HG03045 (cell line): Measurements from ENCODE around the gene SPATA6L.
"Not testable (repeated sequence)": the region's sequence is repeated elsewhere in the genome, so short reads cannot be mapped to it uniquely, and the experiment has no call there.

Experiments
- ATAC-seq: cut with Tn5 transposase; IDR thresholded peaks from one replicate; pipeline ENCODE4 v1.9.1; 2021; ENCODE audit warnings: mild to moderate bottlenecking, moderate library complexity; ENCODE audit not compliant: unreplicated experiment

The SPATA6L gene

GRCh38 chr9:4640027-4640426 lies 26.3 kb downstream of the SPATA6L start:
- ATAC-seq = no peak

- ATAC-seq = no peak
Observed at GRCh38 chr9:4639420-4639819, 26.9 kb downstream of the SPATA6L start.

- no peak for ATAC-seq
Observed at GRCh38 chr9:4638968-4639367, 27.3 kb downstream of the SPATA6L start.

- ATAC-seq = no peak
Observed at GRCh38 chr9:4630836-4631235, 35.4 kb downstream of the SPATA6L start.

GRCh38 chr9:4622016-4622415 lies 44.3 kb downstream of the SPATA6L start:
- ATAC-seq = no peak

GRCh38 chr9:4620881-4621555 lies 45.3 kb downstream of the SPATA6L start:
- ATAC-seq = no peak

DNA sequence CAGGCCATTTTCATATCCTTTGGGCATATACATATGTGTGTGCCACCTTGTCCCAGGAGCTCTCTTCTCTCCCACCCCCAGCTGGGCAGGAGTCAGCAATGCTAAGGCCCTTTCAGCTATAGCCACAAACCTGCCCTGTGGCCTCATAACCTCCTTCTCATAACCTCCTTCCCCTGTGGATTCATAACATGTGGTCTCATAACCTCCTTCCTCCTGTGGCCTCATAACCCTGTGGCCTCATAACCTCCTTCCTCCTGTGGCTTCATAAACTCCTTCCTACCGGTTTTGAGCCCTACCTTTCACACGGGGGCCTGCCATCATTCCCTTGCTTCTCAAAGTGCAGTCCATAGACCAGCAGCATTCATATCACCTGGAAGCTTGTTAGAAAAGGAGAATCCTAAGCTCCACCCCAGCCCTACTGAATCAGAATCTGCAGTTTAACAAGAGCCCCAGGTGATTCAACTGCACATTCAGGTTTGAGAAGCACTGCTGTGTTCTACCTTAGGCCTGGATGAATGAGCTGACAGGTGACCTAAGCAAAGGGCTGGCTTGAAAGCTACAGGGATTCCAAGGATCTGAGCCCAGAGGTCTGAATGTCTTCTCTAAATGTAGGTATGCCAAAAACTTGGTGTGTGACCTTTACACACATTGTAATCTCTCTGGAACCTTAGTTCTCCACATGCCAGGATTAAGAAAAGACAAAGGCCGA lies 46.1 kb downstream of the SPATA6L start:
- ATAC-seq = no peak

DNA sequence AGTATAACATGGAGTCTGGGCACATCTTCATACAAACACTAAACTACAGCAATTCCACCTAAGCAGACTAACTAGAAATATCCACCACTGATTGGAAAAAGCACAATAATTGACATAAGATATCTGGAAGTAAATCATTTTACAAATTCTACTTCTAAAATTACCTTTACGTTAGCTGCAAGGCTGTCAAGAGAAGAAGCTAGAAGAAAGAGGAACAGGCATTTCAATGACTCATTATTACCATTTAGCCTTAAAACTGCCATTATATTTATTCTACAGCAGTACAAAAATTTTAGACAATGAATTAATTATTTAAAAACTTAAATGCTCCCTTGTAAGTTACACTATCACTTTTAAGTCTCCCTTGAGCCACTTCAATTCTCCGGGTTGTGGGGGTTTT lies 47.6 kb downstream of the SPATA6L start:
- ATAC-seq = no peak

GRCh38 chr9:4617752-4618151 lies 48.5 kb downstream of the SPATA6L start:
- ATAC-seq = no peak

- ATAC-seq = no peak
Observed at GRCh38 chr9:4615778-4616177, 50.5 kb downstream of the SPATA6L start.

- no peak for ATAC-seq
Observed at GRCh38 chr9:4615251-4615650, 51.0 kb downstream of the SPATA6L start.

DNA sequence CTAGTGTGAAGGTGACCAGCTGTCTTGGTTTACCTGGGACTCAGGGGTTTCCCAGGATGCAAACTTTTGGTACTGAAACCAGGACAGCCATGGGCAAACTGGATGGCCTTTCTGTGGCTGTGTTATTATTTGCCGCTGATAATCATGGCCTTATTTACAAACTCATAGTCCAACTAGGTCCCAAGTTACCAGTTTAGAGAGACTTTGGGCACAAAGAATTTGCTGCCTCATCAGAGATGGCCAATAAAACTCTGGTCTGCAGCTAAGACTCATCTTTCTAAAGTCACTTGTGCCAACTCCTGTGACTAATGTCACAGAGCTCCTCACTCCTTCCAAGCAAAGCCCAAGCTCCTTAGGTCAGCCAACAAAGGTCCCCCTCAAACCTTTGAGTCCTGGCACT lies 51.7 kb downstream of the SPATA6L start:
- ATAC-seq = no peak

DNA sequence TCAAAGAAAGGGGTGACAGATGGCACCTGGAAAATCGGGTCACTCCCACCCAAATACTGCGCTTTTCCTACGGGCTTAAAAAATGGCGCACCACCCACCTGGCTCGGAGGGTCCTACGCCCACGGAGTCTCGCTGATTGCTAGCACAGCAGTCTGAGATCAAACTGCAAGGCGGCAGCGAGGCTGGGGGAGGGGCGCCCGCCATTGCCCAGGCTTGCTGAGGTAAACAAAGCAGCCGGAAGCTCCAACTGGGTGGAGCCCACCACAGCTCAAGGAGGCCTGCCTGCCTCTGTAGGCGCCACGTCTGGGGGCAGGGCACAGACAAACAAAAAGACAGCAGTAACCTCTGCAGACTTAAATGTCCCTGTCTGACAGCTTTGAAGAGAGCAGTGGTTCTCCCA lies 60.2 kb downstream of the SPATA6L start:
- ATAC-seq = not testable (repeated sequence)

GRCh38 chr9:4604678-4605095 lies 61.6 kb downstream of the SPATA6L start:
- ATAC-seq = peak; percentile 85

GRCh38 chr9:4603830-4604229 lies 62.5 kb downstream of the SPATA6L start:
- no peak for ATAC-seq

DNA sequence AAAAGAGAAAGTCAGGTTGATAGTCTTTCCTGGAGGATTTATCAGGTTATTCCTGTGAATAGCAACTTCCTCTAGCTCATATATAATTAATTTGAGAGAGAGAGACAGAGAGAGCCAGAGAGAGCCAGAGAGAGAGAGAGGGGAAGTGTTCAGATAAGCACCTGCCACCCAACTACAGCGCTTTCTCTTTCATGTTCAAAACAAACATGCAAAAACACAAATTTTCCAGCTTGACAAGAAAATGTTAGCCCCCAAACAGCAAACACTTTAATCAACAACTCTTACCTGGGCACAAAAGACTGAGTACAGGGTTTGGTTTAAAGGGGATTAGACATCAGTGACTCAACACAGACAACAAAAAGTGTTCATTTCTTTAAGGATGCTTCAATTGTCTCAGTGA lies 65.9 kb downstream of the SPATA6L start:
- ATAC-seq = no peak

DNA sequence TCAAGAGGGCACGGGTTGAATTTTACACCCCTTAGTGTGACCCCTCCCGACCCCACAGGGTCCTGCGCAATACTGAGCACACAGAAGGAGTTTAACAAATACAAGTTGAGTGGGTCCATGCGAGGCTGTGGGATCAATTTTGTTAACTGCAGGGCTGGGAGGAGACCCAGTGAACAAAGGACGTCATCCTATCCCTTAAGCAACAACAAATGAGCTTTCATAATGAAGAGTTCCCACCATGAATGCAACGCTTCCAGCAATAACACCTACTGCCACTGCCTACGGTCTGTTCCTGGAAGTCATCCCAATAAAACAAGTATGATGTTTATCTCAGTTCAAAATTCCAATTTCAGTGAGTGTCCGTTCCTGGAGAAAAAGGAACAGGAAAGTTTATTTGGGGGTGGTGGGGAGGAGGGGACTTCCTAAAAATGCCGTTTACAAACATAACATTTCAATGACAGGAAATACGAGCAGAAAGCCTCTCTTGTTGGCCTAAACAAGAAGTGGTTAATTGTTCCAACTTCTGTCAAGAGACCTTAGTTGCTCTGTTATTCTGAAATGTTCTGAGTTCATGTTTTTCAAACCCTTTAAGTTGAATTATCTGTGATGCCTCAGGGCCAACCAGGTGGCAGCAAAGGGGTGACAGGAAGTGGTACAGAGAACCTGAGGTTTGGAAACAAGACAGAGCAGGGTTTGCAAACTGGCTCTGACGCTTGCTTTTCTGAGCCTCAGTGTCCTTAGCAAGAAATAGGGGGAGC lies 69.9 kb downstream of the SPATA6L start:
- ATAC-seq = no peak

DNA sequence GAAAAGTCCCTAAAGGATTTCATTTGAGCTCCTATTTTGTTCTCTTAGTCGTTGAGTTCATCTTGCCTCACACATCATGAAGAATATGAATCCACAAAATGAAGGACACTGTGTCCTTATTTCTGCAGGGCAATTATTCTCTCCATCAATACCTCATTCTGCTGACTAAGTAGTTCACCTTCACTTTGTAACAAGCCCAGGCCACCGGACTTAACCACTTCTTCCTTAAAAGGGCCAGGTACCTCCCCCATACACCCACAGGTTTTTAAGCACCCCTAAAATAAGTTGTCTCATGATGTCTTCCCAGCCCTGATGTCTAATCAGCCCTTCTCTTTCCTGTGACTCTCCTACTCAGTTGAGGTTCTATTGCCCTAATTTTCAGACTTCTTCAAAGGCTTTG lies 71.3 kb downstream of the SPATA6L start:
- no peak for ATAC-seq

- no peak for ATAC-seq
Observed at GRCh38 chr9:4594545-4594944, 71.7 kb downstream of the SPATA6L start.

- no peak for ATAC-seq
Observed at GRCh38 chr9:4592886-4593285, 73.4 kb downstream of the SPATA6L start.

DNA sequence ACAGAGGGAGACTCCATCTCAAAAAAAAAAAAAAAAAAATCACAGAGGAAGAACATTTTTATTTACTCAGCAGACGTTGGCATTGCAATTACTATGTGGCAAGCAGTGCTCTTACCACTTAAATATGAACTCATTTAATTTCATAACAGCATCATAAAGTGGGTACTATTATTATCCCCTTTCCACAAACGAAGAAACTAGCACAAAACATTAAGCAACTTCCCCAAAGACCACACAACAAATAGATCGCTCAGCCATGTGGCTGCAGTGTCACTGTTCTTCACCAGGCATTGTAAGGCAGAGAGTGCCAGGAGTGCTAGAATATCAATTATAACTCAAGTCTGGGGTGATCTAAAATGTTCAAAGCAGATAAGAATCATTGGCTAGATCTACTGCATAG lies 74.0 kb downstream of the SPATA6L start:
- ATAC-seq = no peak

- no peak for ATAC-seq
Observed at GRCh38 chr9:4591123-4591500, 75.2 kb downstream of the SPATA6L start.
